SU-DHL-6 (cell line): ENCODE measurements around the gene TMEM231.

ENCODE experiments used
- EZH2phosphoT487 ChIP-seq: fragments of 200-600 bp; sonication (generic), shearing (Covaris generic); conservative IDR thresholded peaks from 2 replicates; pipeline ENCODE4 v1.6.1; 2018; ENCODE audit warnings: mild to moderate bottlenecking, antibody characterized with exemption, low read length, moderate library complexity, mixed read lengths
- TF ChIP-seq, protein P1 (sequence below): fragments of 200-600 bp; sonication (generic); IDR thresholded peaks from one replicate; pipeline ENCODE4 v1.5.1; 2017; ENCODE audit warnings: antibody characterized with exemption, mild to moderate bottlenecking, low read length, moderate library complexity; ENCODE audit not compliant: insufficient read depth, poor library complexity, severe bottlenecking

DNA sequence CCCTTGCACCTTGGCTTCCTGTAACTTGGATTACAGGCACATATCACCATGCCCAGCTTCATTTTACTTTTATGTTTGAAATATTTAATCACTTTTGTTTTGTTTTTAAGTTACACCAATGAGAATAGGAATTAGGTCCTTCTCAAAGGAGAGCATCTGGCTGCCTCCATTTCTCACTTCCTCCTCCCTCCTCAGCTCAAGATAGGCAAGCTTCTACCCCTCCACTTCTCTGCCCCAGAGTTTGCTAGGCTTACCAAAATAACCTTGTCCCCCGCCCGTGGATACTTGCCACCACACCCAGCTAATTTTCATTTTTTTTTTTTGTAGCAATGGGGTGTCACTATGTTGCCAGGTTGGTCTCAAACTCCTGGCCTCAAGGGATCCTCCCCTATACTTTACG lies 28.1 kb upstream of the TMEM231 start:
- TF ChIP-seq, protein P1, sequence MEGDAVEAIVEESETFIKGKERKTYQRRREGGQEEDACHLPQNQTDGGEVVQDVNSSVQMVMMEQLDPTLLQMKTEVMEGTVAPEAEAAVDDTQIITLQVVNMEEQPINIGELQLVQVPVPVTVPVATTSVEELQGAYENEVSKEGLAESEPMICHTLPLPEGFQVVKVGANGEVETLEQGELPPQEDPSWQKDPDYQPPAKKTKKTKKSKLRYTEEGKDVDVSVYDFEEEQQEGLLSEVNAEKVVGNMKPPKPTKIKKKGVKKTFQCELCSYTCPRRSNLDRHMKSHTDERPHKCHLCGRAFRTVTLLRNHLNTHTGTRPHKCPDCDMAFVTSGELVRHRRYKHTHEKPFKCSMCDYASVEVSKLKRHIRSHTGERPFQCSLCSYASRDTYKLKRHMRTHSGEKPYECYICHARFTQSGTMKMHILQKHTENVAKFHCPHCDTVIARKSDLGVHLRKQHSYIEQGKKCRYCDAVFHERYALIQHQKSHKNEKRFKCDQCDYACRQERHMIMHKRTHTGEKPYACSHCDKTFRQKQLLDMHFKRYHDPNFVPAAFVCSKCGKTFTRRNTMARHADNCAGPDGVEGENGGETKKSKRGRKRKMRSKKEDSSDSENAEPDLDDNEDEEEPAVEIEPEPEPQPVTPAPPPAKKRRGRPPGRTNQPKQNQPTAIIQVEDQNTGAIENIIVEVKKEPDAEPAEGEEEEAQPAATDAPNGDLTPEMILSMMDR, result no peak
- TF ChIP-seq EZH2phosphoT487, result no peak
